Liver (tissue), 3 donors: ENCODE data around the gene NRSN2.

Source experiments
- EGR1 ChIP-seq, 2 donors: IDR thresholded peaks; 2 replicates each; pipeline ENCODE4 v1.6.1; 2016 to 2018; ENCODE audit warnings: antibody characterized with exemption in 2 of 2, low read depth in 2 of 2
- GABPA ChIP-seq, 2 donors: IDR thresholded peaks in 1 of 2; conservative IDR thresholded peaks in 1 of 2; 2 replicates each; pipeline ENCODE4 v1.6.1; 2016; ENCODE audit warnings: antibody characterized with exemption in 2 of 2, mild to moderate bottlenecking in 1 of 2, moderate library complexity in 1 of 2
- JUND ChIP-seq, 2 donors: IDR thresholded peaks; 2 replicates each; pipeline ENCODE4 v1.6.1; 2016; ENCODE audit warnings: antibody characterized with exemption in 2 of 2
- MAX ChIP-seq: IDR thresholded peaks from 2 replicates; pipeline ENCODE4 v1.6.1; 2016; ENCODE audit warnings: antibody characterized with exemption
- TAF1 ChIP-seq: conservative IDR thresholded peaks from 2 replicates; pipeline ENCODE4 v1.6.1; 2016; ENCODE audit warnings: antibody characterized with exemption, mild to moderate bottlenecking
- TF ChIP-seq, protein P1 (sequence below): fragments of 150-350 bp; IDR thresholded peaks from 2 replicates; pipeline ENCODE4 v1.5.1; 2017; ENCODE audit warnings: improper control_type of control experiment, low read depth, low read length; ENCODE audit not compliant: missing input control
- donor health status: healthy.
- donor health status: healthy.

DNA sequence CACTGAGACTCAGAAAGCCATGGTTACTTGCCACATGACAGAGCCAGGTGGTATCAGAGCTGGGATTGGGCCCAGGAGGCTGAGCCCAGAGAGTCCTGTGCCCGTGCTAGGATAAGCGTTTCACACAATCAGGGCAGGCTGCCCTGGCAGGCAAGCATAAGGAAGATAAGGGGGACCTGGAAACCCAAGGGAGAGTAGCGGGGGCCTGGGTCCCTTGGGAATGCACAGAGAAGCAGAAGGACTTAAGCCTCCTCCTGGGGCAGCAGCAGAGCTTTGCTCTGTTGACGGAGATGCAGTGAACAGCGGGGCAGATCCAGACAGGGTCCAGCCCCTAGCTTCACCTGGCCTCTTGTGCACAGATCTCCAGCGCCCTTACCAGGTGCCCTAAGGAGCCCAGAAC lies 42.3 kb downstream of the NRSN2 start:
- TF ChIP-seq, protein P1, sequence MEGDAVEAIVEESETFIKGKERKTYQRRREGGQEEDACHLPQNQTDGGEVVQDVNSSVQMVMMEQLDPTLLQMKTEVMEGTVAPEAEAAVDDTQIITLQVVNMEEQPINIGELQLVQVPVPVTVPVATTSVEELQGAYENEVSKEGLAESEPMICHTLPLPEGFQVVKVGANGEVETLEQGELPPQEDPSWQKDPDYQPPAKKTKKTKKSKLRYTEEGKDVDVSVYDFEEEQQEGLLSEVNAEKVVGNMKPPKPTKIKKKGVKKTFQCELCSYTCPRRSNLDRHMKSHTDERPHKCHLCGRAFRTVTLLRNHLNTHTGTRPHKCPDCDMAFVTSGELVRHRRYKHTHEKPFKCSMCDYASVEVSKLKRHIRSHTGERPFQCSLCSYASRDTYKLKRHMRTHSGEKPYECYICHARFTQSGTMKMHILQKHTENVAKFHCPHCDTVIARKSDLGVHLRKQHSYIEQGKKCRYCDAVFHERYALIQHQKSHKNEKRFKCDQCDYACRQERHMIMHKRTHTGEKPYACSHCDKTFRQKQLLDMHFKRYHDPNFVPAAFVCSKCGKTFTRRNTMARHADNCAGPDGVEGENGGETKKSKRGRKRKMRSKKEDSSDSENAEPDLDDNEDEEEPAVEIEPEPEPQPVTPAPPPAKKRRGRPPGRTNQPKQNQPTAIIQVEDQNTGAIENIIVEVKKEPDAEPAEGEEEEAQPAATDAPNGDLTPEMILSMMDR: no peak
- TF ChIP-seq JUND (IDR thresholded peaks at IDR 0.05): no peak
- no peak for TF ChIP-seq TAF1
- no peak for TF ChIP-seq EGR1 (IDR thresholded peaks at IDR 0.05; ENCODE audit: low read depth in 2 of 2)
- TF ChIP-seq MAX: no peak
- TF ChIP-seq GABPA (IDR thresholded peaks at IDR 0.05 in 1 of 2, conservative IDR thresholded peaks at IDR 0.05 in 1 of 2): no peak
